GM18861 (cell line): ENCODE data around the gene GCNA.

Experiments used
- ATAC-seq: cut with Tn5 transposase; IDR thresholded peaks from one replicate; pipeline ENCODE4 v1.9.1; 2021; ENCODE audit not compliant: unreplicated experiment

GCNA gene

GRCh38 chrX:71578253-71579135, at the start of gene GCNA:
TSS of gene GCNA (plus strand) at chrX:71578437. CDS start at chrX:71580822, 2,385 bp downstream.
- ATAC-seq = no peak

- ATAC-seq = no peak
Measured at GRCh38 chrX:71532078-71532752, 46.0 kb upstream of the GCNA start.

- peak; percentile 60 for ATAC-seq
Measured at GRCh38 chrX:71532753-71533425, 45.3 kb upstream of the GCNA start, which contains the start of gene OGT. TSS of gene OGT (plus strand) at chrX:71533104. CDS start at chrX:71533300, 196 bp downstream.

GRCh38 chrX:71533516-71533850, 44.8 kb upstream of the GCNA start:
- no peak for ATAC-seq

GRCh38 chrX:71533851-71534561, 44.2 kb upstream of the GCNA start:
- ATAC-seq = no peak

- ATAC-seq = no peak
Measured at GRCh38 chrX:71534773-71535544, 43.3 kb upstream of the GCNA start.

- no peak for ATAC-seq
Measured at GRCh38 chrX:71536285-71536684, 42.0 kb upstream of the GCNA start.

- no peak for ATAC-seq
Measured at GRCh38 chrX:71537743-71538142, 40.5 kb upstream of the GCNA start.

GRCh38 chrX:71540801-71541200, 37.4 kb upstream of the GCNA start:
- peak; percentile 18 for ATAC-seq

GRCh38 chrX:71541210-71542022, 36.8 kb upstream of the GCNA start:
- peak; percentile 71 for ATAC-seq

- no peak for ATAC-seq
Measured at GRCh38 chrX:71542411-71542810, 35.8 kb upstream of the GCNA start.

- no peak for ATAC-seq
Measured at GRCh38 chrX:71542825-71543224, 35.4 kb upstream of the GCNA start.

- no peak for ATAC-seq
Measured at GRCh38 chrX:71543316-71543715, 34.9 kb upstream of the GCNA start.

GRCh38 chrX:71545364-71545763, 32.9 kb upstream of the GCNA start:
- no peak for ATAC-seq

- no peak for ATAC-seq
Measured at GRCh38 chrX:71546879-71547278, 31.4 kb upstream of the GCNA start.

- no peak for ATAC-seq
Measured at GRCh38 chrX:71547339-71547738, 30.9 kb upstream of the GCNA start.

- ATAC-seq = no peak
Measured at GRCh38 chrX:71549986-71550385, 28.3 kb upstream of the GCNA start.

GRCh38 chrX:71550578-71550977, 27.7 kb upstream of the GCNA start:
- no peak for ATAC-seq

- no peak for ATAC-seq
Measured at GRCh38 chrX:71556036-71556435, 22.2 kb upstream of the GCNA start.
